ENCODE measurements around the gene NFXL1.

DNA sequence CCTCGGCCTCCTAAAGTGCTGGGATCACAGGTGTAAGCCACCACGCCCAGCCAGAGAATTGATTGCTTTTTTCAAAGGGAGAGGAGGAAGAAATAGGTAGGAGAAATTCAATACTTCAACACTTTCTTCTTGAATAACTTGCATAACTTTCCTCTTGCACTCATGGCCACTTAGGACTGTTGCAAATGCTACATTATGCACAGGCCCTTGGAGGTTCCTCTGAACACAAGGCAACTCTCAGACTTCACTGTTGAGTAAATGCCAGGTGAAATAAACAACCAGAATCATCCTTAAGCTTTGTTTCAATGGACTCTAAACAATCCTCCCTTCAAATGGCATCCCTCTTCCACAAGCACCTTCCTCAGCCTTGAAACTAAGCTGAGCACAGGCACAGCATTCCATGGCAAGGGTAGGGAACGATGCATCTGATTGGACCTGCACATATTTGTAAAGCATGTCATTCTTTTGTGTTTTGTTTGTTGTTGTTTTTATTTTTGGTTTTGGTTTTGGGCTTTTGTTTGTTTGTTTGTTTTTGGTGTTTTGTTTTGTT is 104.7 kb downstream of the NFXL1 start:
- TF ChIP-seq, protein P1, sequence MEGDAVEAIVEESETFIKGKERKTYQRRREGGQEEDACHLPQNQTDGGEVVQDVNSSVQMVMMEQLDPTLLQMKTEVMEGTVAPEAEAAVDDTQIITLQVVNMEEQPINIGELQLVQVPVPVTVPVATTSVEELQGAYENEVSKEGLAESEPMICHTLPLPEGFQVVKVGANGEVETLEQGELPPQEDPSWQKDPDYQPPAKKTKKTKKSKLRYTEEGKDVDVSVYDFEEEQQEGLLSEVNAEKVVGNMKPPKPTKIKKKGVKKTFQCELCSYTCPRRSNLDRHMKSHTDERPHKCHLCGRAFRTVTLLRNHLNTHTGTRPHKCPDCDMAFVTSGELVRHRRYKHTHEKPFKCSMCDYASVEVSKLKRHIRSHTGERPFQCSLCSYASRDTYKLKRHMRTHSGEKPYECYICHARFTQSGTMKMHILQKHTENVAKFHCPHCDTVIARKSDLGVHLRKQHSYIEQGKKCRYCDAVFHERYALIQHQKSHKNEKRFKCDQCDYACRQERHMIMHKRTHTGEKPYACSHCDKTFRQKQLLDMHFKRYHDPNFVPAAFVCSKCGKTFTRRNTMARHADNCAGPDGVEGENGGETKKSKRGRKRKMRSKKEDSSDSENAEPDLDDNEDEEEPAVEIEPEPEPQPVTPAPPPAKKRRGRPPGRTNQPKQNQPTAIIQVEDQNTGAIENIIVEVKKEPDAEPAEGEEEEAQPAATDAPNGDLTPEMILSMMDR (conservative IDR thresholded peaks at IDR 0.05; ENCODE audit: low read length) = no peak
- no peak for TF ChIP-seq EZH2phosphoT487 (IDR thresholded peaks at IDR 0.05; ENCODE audit: borderline replicate concordance)

Measured in Loucy (cell line).